Loucy (cell line): ENCODE data around the gene DLG2.

ENCODE experiments used
- H2AFZ ChIP-seq: fragments of 200-600 bp; sonication (generic); 2 replicates; pipeline ENCODE4 v1.6.0; 2016; ENCODE audit warnings: antibody characterized with exemption, mild to moderate bottlenecking, low read length, moderate library complexity
- H3F3A ChIP-seq: fragments of 200-600 bp; 2 replicates; pipeline ENCODE4 v1.6.0; 2016; ENCODE audit warnings: antibody characterized with exemption, low read depth, mild to moderate bottlenecking
- H3K27me3 ChIP-seq: fragments of 200-600 bp; sonication (generic); 2 replicates; pipeline ENCODE4 v1.6.1; 2014; ENCODE audit warnings: low read length, mild to moderate bottlenecking; ENCODE audit not compliant: insufficient read depth, poor library complexity, severe bottlenecking
- H3K36me3 ChIP-seq: fragments of 200-600 bp; sonication (generic); 2 replicates; pipeline ENCODE4 v1.6.1; 2016; ENCODE audit warnings: low read length; ENCODE audit not compliant: insufficient read depth
- H3K4me1 ChIP-seq: fragments of 200-600 bp; sonication (generic); 2 replicates; pipeline ENCODE4 v1.5.1; 2014; ENCODE audit warnings: low read length, mild to moderate bottlenecking; ENCODE audit not compliant: insufficient read depth, poor library complexity, severe bottlenecking
- H3K4me2 ChIP-seq: fragments of 200-600 bp; sonication (generic); 2 replicates; pipeline ENCODE4 v1.6.0; 2014; ENCODE audit warnings: antibody characterized with exemption, low read length, low read depth, mild to moderate bottlenecking; ENCODE audit not compliant: poor library complexity, severe bottlenecking
- H3K4me3 ChIP-seq: fragments of 200-600 bp; sonication (generic); 2 replicates; pipeline ENCODE4 v1.5.1; 2014; ENCODE audit warnings: low read length, mild to moderate bottlenecking, mixed read lengths; ENCODE audit not compliant: poor library complexity, severe bottlenecking
- H3K79me2 ChIP-seq: fragments of 200-600 bp; sonication (generic); 2 replicates; pipeline ENCODE4 v1.6.1; 2014; ENCODE audit warnings: low read length; ENCODE audit not compliant: insufficient read depth
- H3K9ac ChIP-seq: fragments of 200-600 bp; sonication (generic); 2 replicates; pipeline ENCODE4 v1.6.0; 2014; ENCODE audit warnings: mild to moderate bottlenecking, low read depth, low read length, moderate library complexity; ENCODE audit not compliant: poor library complexity, severe bottlenecking
- H3K9me2 ChIP-seq: fragments of 200-600 bp; sonication (generic); replicated peaks from 2 replicates; pipeline ENCODE4 v1.6.1; 2016; ENCODE audit warnings: low read depth, low read length, mixed read lengths
- H3K9me3 ChIP-seq: fragments of 200-600 bp; sonication (generic); 2 replicates; pipeline ENCODE4 v1.6.1; 2014; ENCODE audit warnings: mild to moderate bottlenecking, antibody characterized with exemption, low read length, low read depth; ENCODE audit not compliant: insufficient read depth
- H4K20me1 ChIP-seq: fragments of 200-600 bp; sonication (generic); 2 replicates; pipeline ENCODE4 v1.6.0; 2014; ENCODE audit warnings: antibody characterized with exemption, low read length, mild to moderate bottlenecking; ENCODE audit not compliant: insufficient read depth, poor library complexity, severe bottlenecking
- CTCF ChIP-seq: fragments of 200-600 bp; sonication (generic); conservative IDR thresholded peaks from 2 replicates; pipeline ENCODE4 v1.5.1; 2014; ENCODE audit warnings: mild to moderate bottlenecking, antibody characterized with exemption, low read length
- EZH2phosphoT487 ChIP-seq: fragments of 200-600 bp; IDR thresholded peaks from 2 replicates; pipeline ENCODE4 v1.6.1; 2018; ENCODE audit warnings: antibody characterized with exemption, mild to moderate bottlenecking, moderate library complexity, borderline replicate concordance

Gene DLG2

GRCh38 chr11:84250834-84251613 is 1376.1 kb downstream of the DLG2 start:
- Histone ChIP-seq H3K4me3 (no peak overlapping the region), H3K4me1 (no peaks in the 10 kb centered on the region), H3K4me2 (no peak overlapping the region)

GRCh38 chr11:84249344-84250135 is 1377.6 kb downstream of the DLG2 start:
- H3K9me3 ChIP-seq, result no peaks in the 10 kb centered on the region
- H3K4me1 ChIP-seq, result no peaks in the 10 kb centered on the region
- no peaks in the 10 kb centered on the region for H3F3A ChIP-seq
- no peak for TF ChIP-seq EZH2phosphoT487
- no peak for TF ChIP-seq CTCF
- no peaks in the 10 kb centered on the region for H3K36me3 ChIP-seq
- no peaks in the 10 kb centered on the region for H4K20me1 ChIP-seq
- no peak overlapping the region for H3K4me3 ChIP-seq
- no peaks in the 10 kb centered on the region for H3K27me3 ChIP-seq
- no peak overlapping the region for H3K4me2 ChIP-seq
- H3K9ac ChIP-seq, result no peak overlapping the region
- no peaks in the 10 kb centered on the region for H3K79me2 ChIP-seq
- no peaks in the 10 kb centered on the region for H3K9me2 ChIP-seq
- H2AFZ ChIP-seq, result no peak overlapping the region

More at GRCh38 chr11:84250834-84251613, 1376.1 kb downstream of the DLG2 start:
- Histone ChIP-seq H2AFZ (no peak overlapping the region), H3K9me3 (no peaks in the 10 kb centered on the region), H3K27me3 (no peaks in the 10 kb centered on the region), H3F3A (no peaks in the 10 kb centered on the region), H4K20me1 (no peaks in the 10 kb centered on the region), H3K9me2 (no peaks in the 10 kb centered on the region), H3K36me3 (no peaks in the 10 kb centered on the region), H3K9ac (no peak overlapping the region), H3K79me2 (no peaks in the 10 kb centered on the region)
- no peak for TF ChIP-seq CTCF
- TF ChIP-seq EZH2phosphoT487, result no peak

- Histone ChIP-seq H2AFZ (no peak overlapping the region), H3K27me3 (no peaks in the 10 kb centered on the region), H3F3A (no peaks in the 10 kb centered on the region), H3K9ac (no peak overlapping the region), H3K4me3 (no peak overlapping the region), H3K36me3 (no peaks in the 10 kb centered on the region), H4K20me1 (no peaks in the 10 kb centered on the region), H3K4me1 (no peaks in the 10 kb centered on the region), H3K4me2 (no peak overlapping the region), H3K9me2 (no peaks in the 10 kb centered on the region), H3K9me3 (no peaks in the 10 kb centered on the region), H3K79me2 (no peaks in the 10 kb centered on the region)
- TF ChIP-seq CTCF (no peak), EZH2phosphoT487 (no peak)
These were observed 1379.2 kb downstream of the DLG2 start for GRCh38 chr11:84247926-84248325.
